HFF-Myc (cell line): ENCODE data around the gene SLC6A5.

Experiments used
- DNase-seq: peaks from one replicate; pipeline ENCODE4 v3.0.0-alpha.2; 2011; ENCODE audit warnings: low read depth; ENCODE audit errors: extremely low read depth
- H3K4me3 ChIP-seq: replicated peaks from 2 replicates; pipeline ENCODE4 v1.5.1; 2011; ENCODE audit warnings: low read depth, mild to moderate bottlenecking, control low read depth, low read length
- CTCF ChIP-seq: IDR thresholded peaks from 2 replicates; pipeline ENCODE4 v1.5.1; 2012; ENCODE audit warnings: mild to moderate bottlenecking, low read depth, low read length, control low read depth; ENCODE audit errors: missing control alignments

SLC6A5 gene

DNA sequence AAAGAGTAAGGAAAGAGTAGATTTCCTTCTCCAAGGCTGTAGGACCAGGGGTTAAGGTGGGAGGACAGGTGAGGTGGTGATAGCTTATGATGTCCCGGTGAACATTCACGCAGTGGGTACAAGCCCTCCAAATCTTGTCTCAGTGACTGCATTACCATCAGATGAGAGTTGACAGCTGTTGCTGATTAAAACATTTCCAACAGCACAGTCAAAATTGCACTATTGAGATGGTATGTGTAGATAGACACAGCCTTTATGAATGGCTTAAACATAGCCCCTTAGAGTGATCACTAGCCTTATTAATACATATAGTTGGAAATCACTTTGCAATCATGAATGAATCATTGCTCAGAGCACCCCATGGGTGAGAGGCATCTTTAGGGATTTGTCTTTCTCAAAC lies 77.2 kb downstream of the SLC6A5 start:
- TF ChIP-seq CTCF, result no peak
- H3K4me3 ChIP-seq, result no peak overlapping the region
- no peak for DNase-seq

- TF ChIP-seq CTCF, result no peak
- no peak overlapping the region for H3K4me3 ChIP-seq
- no peak for DNase-seq
These were observed 89.4 kb downstream of the SLC6A5 start for GRCh38 chr11:20688761-20689160.

DNA sequence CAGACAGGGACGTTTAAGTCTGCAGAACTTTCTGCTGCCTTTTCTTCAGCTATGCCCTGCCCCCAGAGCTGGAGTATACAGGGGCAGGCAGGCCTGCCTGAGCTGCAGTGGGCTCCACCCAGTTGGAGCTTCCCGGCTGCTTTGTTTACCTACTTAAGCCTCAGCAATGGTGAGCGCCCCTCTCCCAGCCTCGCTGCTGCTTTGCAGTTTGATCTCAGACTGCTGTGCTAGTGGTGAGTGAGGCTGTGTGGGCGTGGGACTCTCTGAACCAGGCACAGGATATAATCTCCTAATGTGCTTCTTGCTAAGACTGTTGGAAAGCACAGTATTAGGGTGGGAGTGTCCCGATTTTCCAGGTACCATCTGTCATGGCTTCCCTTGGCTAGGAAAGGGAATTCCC lies 108.5 kb downstream of the SLC6A5 start:
- TF ChIP-seq CTCF, result no peak
- H3K4me3 ChIP-seq, result no peak overlapping the region
- no peak for DNase-seq
